Neural cell (in vitro differentiated cells): ENCODE measurements around the gene ATP1B1. TPM values are rescaled to one million over a fixed set of nuclear protein-coding genes. Genes with fewer than 3 reads are reported as not detected.

Experiments used
- H2AFZ ChIP-seq: fragments of 200-600, 300-800 bp; sonication (generic), shearing (Covaris generic); 2 replicates; pipeline ENCODE4 v1.6.0; 2014; ENCODE audit warnings: low read depth, mild to moderate bottlenecking, antibody characterized with exemption, low read length, moderate library complexity
- H3F3A ChIP-seq: fragments of 200-600 bp; shearing (Covaris generic); 2 replicates; pipeline ENCODE4 v1.6.1; 2016; ENCODE audit warnings: mild to moderate bottlenecking, moderate library complexity, mixed read lengths, antibody characterized with exemption, low read length; ENCODE audit not compliant: insufficient read depth, poor library complexity, severe bottlenecking
- H3K27ac ChIP-seq: fragments of 200-600, 300-800 bp; sonication (generic), shearing (Covaris generic); 2 replicates; pipeline ENCODE4 v1.5.1; 2014; ENCODE audit warnings: mild to moderate bottlenecking, low read length, moderate library complexity
- H3K27me3 ChIP-seq: fragments of 300-800, 200-600 bp; sonication (generic), shearing (Covaris generic); 2 replicates; pipeline ENCODE4 v1.6.0; 2014; ENCODE audit warnings: mild to moderate bottlenecking, low read depth, low read length, moderate library complexity; ENCODE audit not compliant: insufficient read depth
- H3K36me3 ChIP-seq: fragments of 300-800, 200-600 bp; sonication (generic), shearing (Covaris generic); 2 replicates; pipeline ENCODE4 v1.5.1; 2014; ENCODE audit warnings: mild to moderate bottlenecking, antibody characterized with exemption, low read length, moderate library complexity; ENCODE audit not compliant: insufficient read depth
- H3K4me2 ChIP-seq: fragments of 300-800, 200-600 bp; sonication (generic), shearing (Covaris generic); 2 replicates; pipeline ENCODE4 v1.6.0; 2014; ENCODE audit warnings: mild to moderate bottlenecking, low read length
- H3K4me3 ChIP-seq: fragments of 300-800, 200-600 bp; sonication (generic), shearing (Covaris generic); 2 replicates; pipeline ENCODE4 v1.5.1; 2014; ENCODE audit warnings: mild to moderate bottlenecking, low read length, moderate library complexity
- H3K79me2 ChIP-seq: fragments of 200-600 bp; shearing (Covaris generic); replicated peaks from 2 replicates; pipeline ENCODE4 v1.6.0; 2014; ENCODE audit warnings: mild to moderate bottlenecking, low read length, moderate library complexity; ENCODE audit not compliant: insufficient read depth
- H3K9ac ChIP-seq: fragments of 300-800, 200-600 bp; sonication (generic), shearing (Covaris generic); 2 replicates; pipeline ENCODE4 v1.6.1; 2016; ENCODE audit warnings: mild to moderate bottlenecking, low read length, mixed read lengths
- H3K9me2 ChIP-seq: fragments of 200-600 bp; shearing (Covaris generic); 2 replicates; pipeline ENCODE4 v1.6.1; 2016; ENCODE audit warnings: mild to moderate bottlenecking, low read length, mixed read lengths; ENCODE audit not compliant: insufficient read depth
- H3K9me3 ChIP-seq: fragments of 200-600, 300-800 bp; sonication (generic), shearing (Covaris generic); 2 replicates; pipeline ENCODE4 v1.6.1; 2016; ENCODE audit warnings: mild to moderate bottlenecking, mixed run types, low read length, moderate library complexity, mixed read lengths
- H4K20me1 ChIP-seq: fragments of 200-600 bp; shearing (Covaris generic); 2 replicates; pipeline ENCODE4 v1.6.1; 2016; ENCODE audit warnings: mild to moderate bottlenecking, mixed run types; ENCODE audit not compliant: insufficient read depth
- CTCF ChIP-seq: fragments of 450-650 bp; IDR thresholded peaks from 2 replicates; pipeline ENCODE4 v1.5.1; 2014; ENCODE audit warnings: antibody characterized with exemption, mild to moderate bottlenecking, moderate library complexity; ENCODE audit not compliant: poor library complexity, severe bottlenecking
- EP300 ChIP-seq: fragments of 450-650 bp; conservative IDR thresholded peaks from 2 replicates; pipeline ENCODE4 v1.6.1; 2014; ENCODE audit warnings: antibody characterized with exemption, mild to moderate bottlenecking, moderate library complexity; ENCODE audit not compliant: poor library complexity, severe bottlenecking
- EZH2 ChIP-seq: fragments of 200-600, 300-800 bp; shearing (Covaris generic), sonication (generic); IDR thresholded peaks from 2 replicates; pipeline ENCODE4 v1.6.1; 2014; ENCODE audit warnings: antibody characterized with exemption, low read length, borderline replicate concordance, mild to moderate bottlenecking; ENCODE audit not compliant: insufficient read depth, poor library complexity, severe bottlenecking
- MXI1 ChIP-seq: fragments of 450-650 bp; conservative IDR thresholded peaks from 2 replicates; pipeline ENCODE4 v1.6.1; 2014; ENCODE audit warnings: antibody characterized with exemption, mild to moderate bottlenecking; ENCODE audit not compliant: poor library complexity, severe bottlenecking
- POLR2AphosphoS5 ChIP-seq: IDR thresholded peaks from 2 replicates; pipeline ENCODE4 v1.6.1; 2012
- RAD21 ChIP-seq: fragments of 450-650 bp; conservative IDR thresholded peaks from 2 replicates; pipeline ENCODE4 v1.6.1; 2014; ENCODE audit warnings: antibody characterized with exemption, mild to moderate bottlenecking, moderate library complexity
- REST ChIP-seq: IDR thresholded peaks from 2 replicates; pipeline ENCODE4 v1.6.1; 2012; ENCODE audit warnings: borderline replicate concordance
- SMC3 ChIP-seq: fragments of 450-650 bp; conservative IDR thresholded peaks from 2 replicates; pipeline ENCODE4 v1.6.1; 2014; ENCODE audit warnings: antibody characterized with exemption, mild to moderate bottlenecking, moderate library complexity; ENCODE audit not compliant: poor library complexity
- TAF1 ChIP-seq: IDR thresholded peaks from 2 replicates; pipeline ENCODE4 v1.6.1; 2012; ENCODE audit warnings: low read depth
- polyA plus RNA-seq: library from polyadenylated mRNA; depleted of rRNA; stranded (reverse); fragments of >200 nt; gene quantifications from 2 replicates; pipeline ENCODE4 v1.2.3, GENCODE V29; 2014

ATP1B1 gene
- polyA plus RNA-seq, 1 donor from 2014 or later = 114 TPM

GRCh38 chr1:169160845-169161495, 54.5 kb downstream of the ATP1B1 start:
- H3K27me3 ChIP-seq = no peaks in the 10 kb centered on the region
- no peak overlapping the region for H2AFZ ChIP-seq
- H3K79me2 ChIP-seq = no peaks in the 10 kb centered on the region
- no peaks in the 10 kb centered on the region for H3K9me2 ChIP-seq
- H3K36me3 ChIP-seq = no peaks in the 10 kb centered on the region
- H4K20me1 ChIP-seq = no peaks in the 10 kb centered on the region
- H3K4me2 ChIP-seq = no peak overlapping the region
- no peak overlapping the region for H3K27ac ChIP-seq
- no peak overlapping the region for H3K9ac ChIP-seq
- no peaks in the 10 kb centered on the region for H3F3A ChIP-seq
- H3K4me3 ChIP-seq = no peak overlapping the region
- H3K9me3 ChIP-seq = no peaks in the 10 kb centered on the region
- no peak for TF ChIP-seq MXI1
- no peak for TF ChIP-seq SMC3
- TF ChIP-seq RAD21 = no peak
- TF ChIP-seq EZH2 = no peak
- no peak for TF ChIP-seq REST
- no peak for TF ChIP-seq POLR2AphosphoS5
- TF ChIP-seq EP300 = no peak
- TF ChIP-seq TAF1 = no peak
- no peak for TF ChIP-seq CTCF

- H3K9ac ChIP-seq = no peak overlapping the region
Measured at GRCh38 chr1:169161496-169162194, 55.2 kb downstream of the ATP1B1 start.

More at GRCh38 chr1:169161496-169162194, 55.2 kb downstream of the ATP1B1 start:
- no peak overlapping the region for H2AFZ ChIP-seq
- no peaks in the 10 kb centered on the region for H3F3A ChIP-seq
- H4K20me1 ChIP-seq = no peaks in the 10 kb centered on the region
- H3K4me2 ChIP-seq = no peak overlapping the region
- TF ChIP-seq POLR2AphosphoS5 (no peak), TAF1 (no peak), MXI1 (no peak), RAD21 (no peak), CTCF (no peak), EP300 (no peak), SMC3 (no peak), EZH2 (no peak), REST (no peak)
- no peaks in the 10 kb centered on the region for H3K9me3 ChIP-seq
- H3K36me3 ChIP-seq = no peaks in the 10 kb centered on the region
- H3K9me2 ChIP-seq = no peaks in the 10 kb centered on the region
- no peaks in the 10 kb centered on the region for H3K27me3 ChIP-seq
- H3K4me3 ChIP-seq = no peak overlapping the region
- no peak overlapping the region for H3K27ac ChIP-seq
- H3K79me2 ChIP-seq = no peaks in the 10 kb centered on the region
